Karpas-422 (cell line): Measurements from ENCODE around the gene ITPK1. TPM values are rescaled to one million over a fixed set of nuclear protein-coding genes. Genes with fewer than 3 reads are reported as not detected.
A peak's percentile ranks its signal among the peaks of the same experiment; 100 is the strongest.
"Not testable (repeated sequence)": the region's sequence is repeated elsewhere in the genome, so short reads cannot be mapped to it uniquely, and the experiment has no call there.

ENCODE experiments used
- DNase-seq: peaks from one replicate; pipeline ENCODE4 v3.0.0-alpha.2; 2015
- H2AFZ ChIP-seq: fragments of 200-600 bp; sonication (generic); 2 replicates; pipeline ENCODE4 v1.6.1; 2014; ENCODE audit warnings: antibody characterized with exemption, low read length, mixed read lengths
- H3K27ac ChIP-seq: fragments of 200-600 bp; sonication (generic); 2 replicates; pipeline ENCODE4 v1.5.1; 2014; ENCODE audit warnings: mild to moderate bottlenecking, low read length, moderate library complexity
- H3K27me3 ChIP-seq: fragments of 200-600 bp; sonication (generic); 2 replicates; pipeline ENCODE4 v1.6.1; 2014; ENCODE audit warnings: low read length, mixed read lengths
- H3K36me3 ChIP-seq: fragments of 200-600 bp; sonication (generic); 2 replicates; pipeline ENCODE4 v1.6.1; 2014; ENCODE audit warnings: low read length, mixed read lengths; ENCODE audit not compliant: insufficient read depth
- H3K4me1 ChIP-seq: fragments of 200-600 bp; sonication (generic); 2 replicates; pipeline ENCODE4 v1.6.1; 2014; ENCODE audit warnings: mild to moderate bottlenecking, low read length, mixed read lengths
- H3K4me2 ChIP-seq: fragments of 200-600 bp; sonication (generic); 2 replicates; pipeline ENCODE4 v1.6.1; 2014; ENCODE audit warnings: low read length, low read depth, mild to moderate bottlenecking; ENCODE audit not compliant: poor library complexity, severe bottlenecking
- H3K4me3 ChIP-seq: fragments of 200-600 bp; sonication (generic); 2 replicates; pipeline ENCODE4 v1.5.1; 2014; ENCODE audit warnings: mild to moderate bottlenecking, antibody characterized with exemption, low read length, mixed read lengths
- H3K79me2 ChIP-seq: fragments of 200-600 bp; sonication (generic); 2 replicates; pipeline ENCODE4 v1.6.1; 2014; ENCODE audit warnings: mild to moderate bottlenecking, low read length, mixed read lengths
- H3K9ac ChIP-seq: fragments of 200-600 bp; sonication (generic); 2 replicates; pipeline ENCODE4 v1.6.0; 2014; ENCODE audit warnings: low read length
- H3K9me2 ChIP-seq: fragments of 200-600 bp; sonication (generic), shearing (Covaris generic); replicated peaks from 2 replicates; pipeline ENCODE4 v1.6.0; 2014; ENCODE audit warnings: mild to moderate bottlenecking, low read length, moderate library complexity; ENCODE audit not compliant: insufficient read depth
- H3K9me3 ChIP-seq: fragments of 300-700, 200-600 bp; sonication (generic); 2 replicates; pipeline ENCODE4 v1.6.1; 2014; ENCODE audit warnings: low read length, mixed read lengths
- H4K20me1 ChIP-seq: fragments of 200-600 bp; sonication (generic); 2 replicates; pipeline ENCODE4 v1.6.1; 2014; ENCODE audit warnings: mild to moderate bottlenecking, antibody characterized with exemption, low read length, low read depth; ENCODE audit not compliant: insufficient read depth
- total RNA-seq: library from RNA; depleted of rRNA; stranded (reverse); fragments of >200 nt; shearing (Covaris generic); gene quantifications from 2 replicates; pipeline ENCODE4 v1.2.3, GENCODE V29; 2014; ENCODE audit warnings: low replicate concordance

The ITPK1 gene
- total RNA-seq, 1 experiment from 2014 or later, result 6.3 TPM

- H2AFZ ChIP-seq, H3K4me1 ChIP-seq, DNase-seq, H3K27me3 ChIP-seq, H3K9ac ChIP-seq, H3K36me3 ChIP-seq, H3K4me3 ChIP-seq, H3K9me3 ChIP-seq, H3K27ac ChIP-seq, H3K79me2 ChIP-seq, H3K9me2 ChIP-seq, H3K4me2 ChIP-seq: not testable (repeated sequence)
- H4K20me1 ChIP-seq, result peaks cover 60% of the 10 kb centered on the region
Observed at GRCh38 chr14:93105856-93106255, 9.9 kb downstream of the ITPK1 start.

- no peak overlapping the region for H2AFZ ChIP-seq
- no peak overlapping the region for H3K27ac ChIP-seq
- H3K79me2 ChIP-seq, result no peaks in the 10 kb centered on the region
- no peak overlapping the region for H3K4me2 ChIP-seq
- no peak overlapping the region for H3K4me3 ChIP-seq
- no peaks in the 10 kb centered on the region; the same call in 1 of the 2 replicates for H3K4me1 ChIP-seq
- no peaks in the 10 kb centered on the region for H3K9me3 ChIP-seq
- no peaks in the 10 kb centered on the region for H3K36me3 ChIP-seq
- H3K9ac ChIP-seq, result no peak overlapping the region
- DNase-seq, result no peak
- H3K27me3 ChIP-seq, result no peaks in the 10 kb centered on the region
- peaks cover 65% of the 10 kb centered on the region for H4K20me1 ChIP-seq
- H3K9me2 ChIP-seq, result no peaks in the 10 kb centered on the region
Observed at GRCh38 chr14:93105362-93105761, 10.4 kb downstream of the ITPK1 start.

GRCh38 chr14:93104961-93105360 lies 10.8 kb downstream of the ITPK1 start:
- no peak overlapping the region for H3K4me2 ChIP-seq
- no peaks in the 10 kb centered on the region for H3K36me3 ChIP-seq
- H3K4me1 ChIP-seq, result no peaks in the 10 kb centered on the region; the same call in 1 of the 2 replicates
- H4K20me1 ChIP-seq, result peaks cover 69% of the 10 kb centered on the region
- H3K9ac ChIP-seq, result no peak overlapping the region
- no peak overlapping the region for H2AFZ ChIP-seq
- H3K9me2 ChIP-seq, result no peaks in the 10 kb centered on the region
- H3K9me3 ChIP-seq, result no peaks in the 10 kb centered on the region
- DNase-seq, result no peak
- no peak overlapping the region for H3K4me3 ChIP-seq
- H3K27ac ChIP-seq, result no peak overlapping the region
- no peaks in the 10 kb centered on the region for H3K79me2 ChIP-seq
- no peaks in the 10 kb centered on the region for H3K27me3 ChIP-seq

- Histone ChIP-seq H2AFZ (no peak overlapping the region), H3K9me3 (no peaks in the 10 kb centered on the region), H3K4me3 (peak overlapping the region; percentile 36; the same call in 1 of the 2 replicates), H3K27ac (no peak overlapping the region), H3K27me3 (no peaks in the 10 kb centered on the region), H4K20me1 (peaks cover 71% of the 10 kb centered on the region), H3K79me2 (no peaks in the 10 kb centered on the region), H3K9me2 (no peaks in the 10 kb centered on the region), H3K4me1 (no peaks in the 10 kb centered on the region; the same call in 1 of the 2 replicates), H3K4me2 (peak overlapping the region; percentile 26), H3K9ac (peak overlapping the region; percentile 12; the same call in 1 of the 2 replicates), H3K36me3 (no peaks in the 10 kb centered on the region)
- no peak for DNase-seq
Observed at GRCh38 chr14:93103392-93104080, 12.2 kb downstream of the ITPK1 start.

GRCh38 chr14:93102141-93102540 lies 13.6 kb downstream of the ITPK1 start:
- Histone ChIP-seq H3K79me2 (no peaks in the 10 kb centered on the region), H3K4me1 (no peaks in the 10 kb centered on the region; the same call in 1 of the 2 replicates), H3K27ac (no peak overlapping the region), H3K9ac (no peak overlapping the region), H3K9me2 (no peaks in the 10 kb centered on the region), H2AFZ (no peak overlapping the region), H3K4me3 (no peak overlapping the region), H4K20me1 (peaks cover 65% of the 10 kb centered on the region), H3K27me3 (no peaks in the 10 kb centered on the region), H3K9me3 (no peaks in the 10 kb centered on the region), H3K4me2 (no peak overlapping the region), H3K36me3 (no peaks in the 10 kb centered on the region)
- no peak for DNase-seq

GRCh38 chr14:93101181-93101580 lies 14.5 kb downstream of the ITPK1 start:
- H3K79me2 ChIP-seq, result no peaks in the 10 kb centered on the region
- H3K9me3 ChIP-seq, result no peaks in the 10 kb centered on the region
- H3K27me3 ChIP-seq, result no peaks in the 10 kb centered on the region
- DNase-seq, result no peak
- no peaks in the 10 kb centered on the region for H3K36me3 ChIP-seq
- no peak overlapping the region for H3K4me3 ChIP-seq
- peaks cover 71% of the 10 kb centered on the region for H4K20me1 ChIP-seq
- no peak overlapping the region for H3K4me2 ChIP-seq
- no peaks in the 10 kb centered on the region; the same call in 1 of the 2 replicates for H3K4me1 ChIP-seq
- no peaks in the 10 kb centered on the region for H3K9me2 ChIP-seq
- no peak overlapping the region for H3K9ac ChIP-seq
- H3K27ac ChIP-seq, result no peak overlapping the region
- no peak overlapping the region for H2AFZ ChIP-seq

GRCh38 chr14:93100570-93100969 lies 15.2 kb downstream of the ITPK1 start:
- Histone ChIP-seq H3K9ac (no peak overlapping the region), H3K4me3 (no peak overlapping the region), H3K27ac (no peak overlapping the region), H3K4me1 (no peaks in the 10 kb centered on the region; the same call in 1 of the 2 replicates), H3K9me3 (no peaks in the 10 kb centered on the region), H3K9me2 (no peaks in the 10 kb centered on the region), H3K79me2 (no peaks in the 10 kb centered on the region), H3K4me2 (no peak overlapping the region), H3K36me3 (no peaks in the 10 kb centered on the region), H4K20me1 (peaks cover 76% of the 10 kb centered on the region), H3K27me3 (no peaks in the 10 kb centered on the region), H2AFZ (no peak overlapping the region)
- no peak for DNase-seq

GRCh38 chr14:93100100-93100499 lies 15.6 kb downstream of the ITPK1 start:
- no peak overlapping the region for H3K4me2 ChIP-seq
- H4K20me1 ChIP-seq, result peaks cover 78% of the 10 kb centered on the region
- no peak overlapping the region for H3K4me3 ChIP-seq
- H3K27ac ChIP-seq, result no peak overlapping the region
- DNase-seq, result no peak
- no peaks in the 10 kb centered on the region for H3K27me3 ChIP-seq
- H3K36me3 ChIP-seq, result no peaks in the 10 kb centered on the region
- no peaks in the 10 kb centered on the region for H3K79me2 ChIP-seq
- no peak overlapping the region for H3K9ac ChIP-seq
- no peaks in the 10 kb centered on the region; the same call in 1 of the 2 replicates for H3K4me1 ChIP-seq
- no peaks in the 10 kb centered on the region for H3K9me3 ChIP-seq
- H3K9me2 ChIP-seq, result no peaks in the 10 kb centered on the region
- no peak overlapping the region for H2AFZ ChIP-seq
